ENCODE measurements around the gene PRELP. TPM values are rescaled to one million over a fixed set of nuclear protein-coding genes. Genes with fewer than 3 reads are reported as not detected.
A peak's percentile ranks its signal among the peaks of the same experiment; 100 is the strongest.

Gene PRELP
- total and polyA plus RNA-seq, 10 of the 15 experiments (the other 5 are each of a cell fraction or from before 2014, with no cell fraction given): 0.03 to 0.05 TPM; not detected in 8

GRCh38 chr1:203450001-203450400 lies 25.6 kb upstream of the PRELP start (continued):
- TF ChIP-seq MXI1 (IDR thresholded peaks at IDR 0.05; ENCODE audit: low read depth, low read length): no peak
- no peak for TF ChIP-seq ZBTB4 (CRISPR knock-in tag; IDR thresholded peaks at IDR 0.05)
- no peak for TF ChIP-seq HCFC1 (IDR thresholded peaks at IDR 0.05; ENCODE audit: low read length)
- no peak for TF ChIP-seq MAX (IDR thresholded peaks at IDR 0.05; ENCODE audit: low read depth, low read length)

GRCh38 chr1:203450479-203451149 lies 25.0 kb upstream of the PRELP start:
- Histone ChIP-seq H3K4me3 (no peak overlapping the region), H3K36me3 (ENCODE audit: control insufficient read depth in 2 of 2, insufficient read depth in 2 of 2, low read length in 1 of 2) (no peaks in the 10 kb centered on the region), H3K79me2 (ENCODE audit: control insufficient read depth, insufficient read depth, low read length) (no peaks in the 10 kb centered on the region), H3K27me3 (replicated peaks in 1 of 2; ENCODE audit: control insufficient read depth in 2 of 2, insufficient read depth in 2 of 2, low read length in 1 of 2) (no peaks in the 10 kb centered on the region), H3K4me1 (ENCODE audit: control insufficient read depth, insufficient read depth, low read length) (peaks cover 3% of the 10 kb centered on the region; the same call in 1 of the 2 replicates), H2AFZ (ENCODE audit: control insufficient read depth, low read depth, low read length) (no peak overlapping the region), H3K9me3 (replicated peaks; ENCODE audit: control insufficient read depth, insufficient read depth, low read length) (no peaks in the 10 kb centered on the region; the same call in 2 of the 3 replicates), H3K4me2 (ENCODE audit: control insufficient read depth, insufficient read depth) (no peak overlapping the region), H3K27ac (ENCODE audit: control insufficient read depth, insufficient read depth) (no peak overlapping the region), H3K9ac (ENCODE audit: control insufficient read depth, insufficient read depth, low read length) (no peak overlapping the region), H4K20me1 (ENCODE audit: control insufficient read depth, insufficient read depth) (no peaks in the 10 kb centered on the region)
- in situ Hi-C loops (cut with MboI): no loop called here
- ChIA-PET CTCF (interaction anchor here (1.1 to 5.5 kb wide), 3 partner anchors 37 to 114 kb away, joined by 4 to 73 read pairs (median 5); no protein-coding TSS in a partner anchor), SMC1A (ENCODE audit: uncharacterized antibody, unreplicated experiment) (interaction anchor here (0.8 to 1.9 kb wide), 8 partner anchors 8 to 181 kb away, joined by 3 to 7 read pairs (median 4); partner anchors contain the start of gene PRELP), RAD21 (ENCODE audit: unreplicated experiment) (interaction anchor here (0.5 to 1.2 kb wide), 5 partner anchors 9 to 184 kb away, joined by 3 to 5 read pairs (median 3); no protein-coding TSS in a partner anchor), POLR2A (interaction anchor here (0.5 kb wide), 1 partner anchor 74 kb away, joined by 3 read pairs; no protein-coding TSS in a partner anchor)
- no peak for DNase-seq (ENCODE audit: low read depth, low spot score)
- intact Hi-C loops (cut with micrococcal nuclease; ENCODE audit: unreplicated experiment): no loop called here
- FAIRE-seq: no peak
- peak; percentile 22; the same call in 1 of the 3 replicates for ATAC-seq
- 61% methylated on average over 17 of the region's 17 CpGs for WGBS (ENCODE audit: insufficient coverage, insufficient replicate concordance, low lambda C conversion rate, missing lambda C conversion rate)
- no TSS peak for BruUV-seq (replicated peaks)
- TF ChIP-seq ZNF592 (IDR thresholded peaks at IDR 0.05) (no peak), STAT1 (conservative IDR thresholded peaks at IDR 0.05) (no peak), BCL3 (IDR thresholded peaks at IDR 0.05; ENCODE audit: borderline replicate concordance, insufficient read depth, low read depth, low read length, poor library complexity, severe bottlenecking) (no peak), MTA3 (IDR thresholded peaks at IDR 0.05; ENCODE audit: borderline replicate concordance, low read length) (no peak), CBX5 (IDR thresholded peaks at IDR 0.05; ENCODE audit: low read depth) (no peak), IRF4 (IDR thresholded peaks at IDR 0.05; ENCODE audit: low read depth, low read length) (no peak), RCOR1 (conservative IDR thresholded peaks at IDR 0.05; ENCODE audit: low read depth, low read length) (no peak), RELA (IDR thresholded peaks at IDR 0.05; ENCODE audit: borderline replicate concordance, partially characterized antibody) (no peak)

Data from GM12878 (cell line).